Raji (cell line): ENCODE results near the gene PKIB.

Source experiments
- POLR2A ChIP-seq: IDR thresholded peaks from 2 replicates; pipeline ENCODE4 v1.6.1; 2011; ENCODE audit warnings: low read depth, low read length, control low read depth; ENCODE audit not compliant: insufficient read depth

Gene PKIB

GRCh38 chr6:122710908-122711635 is 100.9 kb downstream of the PKIB start:
- TF ChIP-seq POLR2A: no peak

GRCh38 chr6:122712093-122712447 is 101.9 kb downstream of the PKIB start:
- no peak for TF ChIP-seq POLR2A

GRCh38 chr6:122712448-122713137 is 102.4 kb downstream of the PKIB start:
- TF ChIP-seq POLR2A: no peak

GRCh38 chr6:122713138-122713537 is 102.9 kb downstream of the PKIB start:
- no peak for TF ChIP-seq POLR2A

- no peak for TF ChIP-seq POLR2A
Measured at GRCh38 chr6:122714059-122714458, 103.9 kb downstream of the PKIB start.

- no peak for TF ChIP-seq POLR2A
Measured at GRCh38 chr6:122715725-122716124, 105.5 kb downstream of the PKIB start.

GRCh38 chr6:122717350-122717749 is 107.1 kb downstream of the PKIB start:
- TF ChIP-seq POLR2A: no peak

- TF ChIP-seq POLR2A: no peak
Measured at GRCh38 chr6:122718616-122719015, 108.4 kb downstream of the PKIB start.

- no peak for TF ChIP-seq POLR2A
Measured at GRCh38 chr6:122719176-122719575, 109.0 kb downstream of the PKIB start.

GRCh38 chr6:122722746-122723145 is 112.5 kb downstream of the PKIB start:
- TF ChIP-seq POLR2A: no peak

- no peak for TF ChIP-seq POLR2A
Measured at GRCh38 chr6:122726649-122727048, 116.4 kb downstream of the PKIB start.

- TF ChIP-seq POLR2A: no peak
Measured at GRCh38 chr6:122727244-122727643, 117.0 kb downstream of the PKIB start.

GRCh38 chr6:122730334-122730733 is 120.1 kb downstream of the PKIB start:
- no peak for TF ChIP-seq POLR2A

GRCh38 chr6:122730775-122731386 is 120.7 kb downstream of the PKIB start:
- TF ChIP-seq POLR2A: no peak

GRCh38 chr6:122733259-122733658 is 123.1 kb downstream of the PKIB start:
- no peak for TF ChIP-seq POLR2A
